OCI-LY1 (cell line): ENCODE results near the gene DUS3L.
A peak's percentile ranks its signal among the peaks of the same experiment; 100 is the strongest.

Experiments
- H2AFZ ChIP-seq: fragments of 200-600 bp; sonication (generic), shearing (Covaris generic); 2 replicates; pipeline ENCODE4 v1.6.0; 2014; ENCODE audit warnings: antibody characterized with exemption, mild to moderate bottlenecking, low read length
- H3F3A ChIP-seq: fragments of 200-600 bp; sonication (generic), shearing (Covaris generic); 2 replicates; pipeline ENCODE4 v1.6.0; 2014; ENCODE audit warnings: mild to moderate bottlenecking, antibody characterized with exemption, low read length, moderate library complexity; ENCODE audit not compliant: insufficient read depth
- H3K27ac ChIP-seq: fragments of 200-600 bp; sonication (generic); 2 replicates; pipeline ENCODE4 v1.5.1; 2014; ENCODE audit warnings: low read length, mixed run types, mild to moderate bottlenecking, low read depth; ENCODE audit not compliant: poor library complexity, severe bottlenecking
- H3K27me3 ChIP-seq: fragments of 200-600 bp; sonication (generic); 2 replicates; pipeline ENCODE4 v1.6.0; 2014; ENCODE audit warnings: antibody characterized with exemption, mild to moderate bottlenecking, low read length, moderate library complexity; ENCODE audit not compliant: insufficient read depth
- H3K36me3 ChIP-seq: fragments of 200-600 bp; sonication (generic); 2 replicates; pipeline ENCODE4 v1.6.1; 2014; ENCODE audit warnings: mild to moderate bottlenecking, antibody characterized with exemption, low read length, moderate library complexity, mixed read lengths; ENCODE audit not compliant: insufficient read depth
- H3K4me1 ChIP-seq: fragments of 200-600 bp; sonication (generic); 2 replicates; pipeline ENCODE4 v1.5.1; 2014; ENCODE audit warnings: mild to moderate bottlenecking, low read length, moderate library complexity; ENCODE audit not compliant: insufficient read depth, severe bottlenecking
- H3K4me2 ChIP-seq: fragments of 200-600 bp; sonication (generic), shearing (Covaris generic); 2 replicates; pipeline ENCODE4 v1.6.1; 2014; ENCODE audit warnings: low read length
- H3K4me3 ChIP-seq: fragments of 200-600 bp; sonication (generic); 2 replicates; pipeline ENCODE4 v1.5.1; 2014; ENCODE audit warnings: low read length, low read depth, mild to moderate bottlenecking, mixed read lengths; ENCODE audit not compliant: poor library complexity, severe bottlenecking
- H3K79me2 ChIP-seq: fragments of 200-600 bp; shearing (Covaris generic); 2 replicates; pipeline ENCODE4 v1.6.1; 2016; ENCODE audit warnings: mixed run types, low read length, mixed read lengths; ENCODE audit not compliant: insufficient read depth
- H3K9ac ChIP-seq: fragments of 200-600 bp; sonication (generic), shearing (Covaris generic); 2 replicates; pipeline ENCODE4 v1.6.1; 2014; ENCODE audit warnings: mild to moderate bottlenecking, low read length, mixed read lengths
- H3K9me2 ChIP-seq: fragments of 200-600 bp; sonication (generic), shearing (Covaris generic); 2 replicates; pipeline ENCODE4 v1.6.1; 2014; ENCODE audit warnings: low read depth, mild to moderate bottlenecking, low read length, mixed read lengths
- H3K9me3 ChIP-seq: fragments of 200-600 bp; shearing (Covaris generic); 2 replicates; pipeline ENCODE4 v1.6.1; 2014; ENCODE audit warnings: low read length, mixed read lengths
- H4K20me1 ChIP-seq: fragments of 200-600 bp; sonication (generic), shearing (Covaris generic); 2 replicates; pipeline ENCODE4 v1.6.0; 2016; ENCODE audit warnings: mild to moderate bottlenecking, low read length; ENCODE audit not compliant: insufficient read depth
- EZH2 ChIP-seq: fragments of 200-600 bp; sonication (generic), shearing (Covaris generic); IDR thresholded peaks from 2 replicates; pipeline ENCODE4 v1.8.0; 2017; ENCODE audit warnings: borderline replicate concordance, mixed run types, mild to moderate bottlenecking, antibody characterized with exemption, low read length, moderate library complexity, mixed read lengths
- TF ChIP-seq, protein P1 (sequence below): fragments of 200-600 bp; sonication (generic), shearing (Covaris generic); IDR thresholded peaks from 2 replicates; pipeline ENCODE4 v1.5.1; 2017; ENCODE audit warnings: mild to moderate bottlenecking, antibody characterized with exemption, low read length, moderate library complexity, mixed read lengths

DUS3L gene

GRCh38 chr19:5773276-5773675, 17.7 kb downstream of the DUS3L start:
- Histone ChIP-seq H3K27me3 (peaks cover 8% of the 10 kb centered on the region; the same call in 1 of the 2 replicates), H3F3A (no peaks in the 10 kb centered on the region), H3K27ac (no peak overlapping the region), H3K4me2 (no peak overlapping the region), H3K4me1 (peaks cover 5% of the 10 kb centered on the region), H3K36me3 (no peaks in the 10 kb centered on the region), H3K9ac (no peak overlapping the region), H3K79me2 (no peaks in the 10 kb centered on the region), H3K9me3 (no peaks in the 10 kb centered on the region), H4K20me1 (no peaks in the 10 kb centered on the region), H3K9me2 (no peaks in the 10 kb centered on the region), H3K4me3 (no peak overlapping the region), H2AFZ (no peak overlapping the region)
- TF ChIP-seq, protein P1, sequence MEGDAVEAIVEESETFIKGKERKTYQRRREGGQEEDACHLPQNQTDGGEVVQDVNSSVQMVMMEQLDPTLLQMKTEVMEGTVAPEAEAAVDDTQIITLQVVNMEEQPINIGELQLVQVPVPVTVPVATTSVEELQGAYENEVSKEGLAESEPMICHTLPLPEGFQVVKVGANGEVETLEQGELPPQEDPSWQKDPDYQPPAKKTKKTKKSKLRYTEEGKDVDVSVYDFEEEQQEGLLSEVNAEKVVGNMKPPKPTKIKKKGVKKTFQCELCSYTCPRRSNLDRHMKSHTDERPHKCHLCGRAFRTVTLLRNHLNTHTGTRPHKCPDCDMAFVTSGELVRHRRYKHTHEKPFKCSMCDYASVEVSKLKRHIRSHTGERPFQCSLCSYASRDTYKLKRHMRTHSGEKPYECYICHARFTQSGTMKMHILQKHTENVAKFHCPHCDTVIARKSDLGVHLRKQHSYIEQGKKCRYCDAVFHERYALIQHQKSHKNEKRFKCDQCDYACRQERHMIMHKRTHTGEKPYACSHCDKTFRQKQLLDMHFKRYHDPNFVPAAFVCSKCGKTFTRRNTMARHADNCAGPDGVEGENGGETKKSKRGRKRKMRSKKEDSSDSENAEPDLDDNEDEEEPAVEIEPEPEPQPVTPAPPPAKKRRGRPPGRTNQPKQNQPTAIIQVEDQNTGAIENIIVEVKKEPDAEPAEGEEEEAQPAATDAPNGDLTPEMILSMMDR = no peak
- no peak for TF ChIP-seq EZH2

- Histone ChIP-seq H3K36me3 (no peaks in the 10 kb centered on the region), H3K9ac (no peak overlapping the region), H2AFZ (no peak overlapping the region), H3K27ac (no peak overlapping the region), H4K20me1 (no peaks in the 10 kb centered on the region), H3K4me3 (no peak overlapping the region), H3K79me2 (no peaks in the 10 kb centered on the region), H3K4me1 (peaks cover 12% of the 10 kb centered on the region), H3F3A (no peaks in the 10 kb centered on the region), H3K9me3 (no peaks in the 10 kb centered on the region), H3K4me2 (no peak overlapping the region), H3K27me3 (peaks cover 8% of the 10 kb centered on the region; the same call in 1 of the 2 replicates), H3K9me2 (no peaks in the 10 kb centered on the region)
- TF ChIP-seq, protein P1 = no peak
- TF ChIP-seq EZH2 = no peak
Observed at GRCh38 chr19:5772416-5772815, 18.5 kb downstream of the DUS3L start.

DNA sequence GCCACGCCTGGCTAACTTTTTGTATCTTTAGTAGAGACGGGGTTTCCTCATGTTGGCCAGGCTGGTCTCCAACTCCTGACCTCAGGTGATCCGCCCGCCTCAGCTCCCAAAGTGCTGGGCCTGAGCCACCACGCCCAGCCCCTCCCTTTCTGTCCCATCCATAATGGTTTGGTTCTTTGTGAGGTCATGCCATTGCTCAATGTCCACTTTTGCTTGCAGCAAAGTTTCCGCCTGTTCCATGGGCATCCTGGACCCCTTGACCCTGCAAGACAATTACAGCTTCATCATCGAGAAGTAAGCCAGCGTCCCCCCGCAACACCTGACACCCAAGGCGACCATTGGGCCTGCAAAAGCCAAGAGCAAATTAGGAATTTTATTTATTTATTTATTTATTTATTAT, 23.0 kb downstream of the DUS3L start:
- H3K4me2 ChIP-seq = no peak overlapping the region
- no peak for TF ChIP-seq EZH2
- TF ChIP-seq, protein P1 = no peak

More for the DNA sequence above, 23.0 kb downstream of the DUS3L start:
- no peak overlapping the region for H3K4me3 ChIP-seq
- H3F3A ChIP-seq = no peaks in the 10 kb centered on the region
- H3K27me3 ChIP-seq = peaks cover 3% of the 10 kb centered on the region; the same call in 1 of the 2 replicates
- peaks cover 21% of the 10 kb centered on the region for H3K4me1 ChIP-seq
- H2AFZ ChIP-seq = no peak overlapping the region
- H3K27ac ChIP-seq = peak overlapping the region; percentile 55
- H3K9me3 ChIP-seq = no peaks in the 10 kb centered on the region
- H4K20me1 ChIP-seq = no peaks in the 10 kb centered on the region
- no peak overlapping the region for H3K9ac ChIP-seq
- H3K9me2 ChIP-seq = no peaks in the 10 kb centered on the region
- no peaks in the 10 kb centered on the region for H3K79me2 ChIP-seq
- no peaks in the 10 kb centered on the region for H3K36me3 ChIP-seq
